Measurements from ENCODE around the gene LIG4.

- TF ChIP-seq, protein P1, sequence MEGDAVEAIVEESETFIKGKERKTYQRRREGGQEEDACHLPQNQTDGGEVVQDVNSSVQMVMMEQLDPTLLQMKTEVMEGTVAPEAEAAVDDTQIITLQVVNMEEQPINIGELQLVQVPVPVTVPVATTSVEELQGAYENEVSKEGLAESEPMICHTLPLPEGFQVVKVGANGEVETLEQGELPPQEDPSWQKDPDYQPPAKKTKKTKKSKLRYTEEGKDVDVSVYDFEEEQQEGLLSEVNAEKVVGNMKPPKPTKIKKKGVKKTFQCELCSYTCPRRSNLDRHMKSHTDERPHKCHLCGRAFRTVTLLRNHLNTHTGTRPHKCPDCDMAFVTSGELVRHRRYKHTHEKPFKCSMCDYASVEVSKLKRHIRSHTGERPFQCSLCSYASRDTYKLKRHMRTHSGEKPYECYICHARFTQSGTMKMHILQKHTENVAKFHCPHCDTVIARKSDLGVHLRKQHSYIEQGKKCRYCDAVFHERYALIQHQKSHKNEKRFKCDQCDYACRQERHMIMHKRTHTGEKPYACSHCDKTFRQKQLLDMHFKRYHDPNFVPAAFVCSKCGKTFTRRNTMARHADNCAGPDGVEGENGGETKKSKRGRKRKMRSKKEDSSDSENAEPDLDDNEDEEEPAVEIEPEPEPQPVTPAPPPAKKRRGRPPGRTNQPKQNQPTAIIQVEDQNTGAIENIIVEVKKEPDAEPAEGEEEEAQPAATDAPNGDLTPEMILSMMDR (IDR thresholded peaks at IDR 0.05; ENCODE audit: insufficient read depth, low read depth, low read length) = no peak
- TF ChIP-seq EZH2 (IDR thresholded peaks at IDR 0.05; ENCODE audit: insufficient read depth, low read length) = no peak
Measured at GRCh38 chr13:108178078-108178477, 37.3 kb downstream of the LIG4 start.

Measured in astrocyte (in vitro differentiated cells and primary cell).